Stimulated activated naive B cell treated with anti-CD40 and anti-IgM and Interleukin-4, amounts not matched to agents 10 μg/mL and 1 μg/mL and 100 μg/mL, for 72 hours (primary cell): Measurements from ENCODE around the gene A2ML1.

Experiments used
- ATAC-seq, 2 donors: fragments of 150-1000 bp; cut with Tn5 transposase; replicated peaks; 2 replicates each; pipeline ENCODE4 v1.10.0; 2021; ENCODE audit warnings: moderate library complexity in 1 of 2
- DNase-seq: peaks from one replicate; pipeline ENCODE4 v3.0.0; 2021
- H3K27ac Mint-ChIP-seq: one replicate; pipeline ENCODE4 v1.8.0; 2022; ENCODE audit warnings: mild to moderate bottlenecking, mixed read lengths
- H3K27me3 Mint-ChIP-seq, 2 donors: one replicate each; pipeline ENCODE4 v1.8.0; 2022; ENCODE audit warnings: mixed read lengths in 2 of 2
- H3K36me3 Mint-ChIP-seq, 2 donors: one replicate each; pipeline ENCODE4 v1.8.0; 2022; ENCODE audit warnings: mixed read lengths in 2 of 2, mild to moderate bottlenecking in 1 of 2
- H3K4me1 Mint-ChIP-seq, 2 donors: one replicate each; pipeline ENCODE4 v1.8.0; 2022; ENCODE audit warnings: mixed read lengths in 2 of 2, mild to moderate bottlenecking in 1 of 2
- H3K4me3 Mint-ChIP-seq, 2 donors: one replicate each; pipeline ENCODE4 v1.8.0; 2022; ENCODE audit warnings: mild to moderate bottlenecking in 2 of 2, mixed read lengths in 2 of 2, moderate library complexity in 1 of 2
- H3K9me3 Mint-ChIP-seq, 2 donors: one replicate each; pipeline ENCODE4 v1.8.0; 2022; ENCODE audit warnings: mixed read lengths in 2 of 2, mild to moderate bottlenecking in 1 of 2

The A2ML1 gene

DNA sequence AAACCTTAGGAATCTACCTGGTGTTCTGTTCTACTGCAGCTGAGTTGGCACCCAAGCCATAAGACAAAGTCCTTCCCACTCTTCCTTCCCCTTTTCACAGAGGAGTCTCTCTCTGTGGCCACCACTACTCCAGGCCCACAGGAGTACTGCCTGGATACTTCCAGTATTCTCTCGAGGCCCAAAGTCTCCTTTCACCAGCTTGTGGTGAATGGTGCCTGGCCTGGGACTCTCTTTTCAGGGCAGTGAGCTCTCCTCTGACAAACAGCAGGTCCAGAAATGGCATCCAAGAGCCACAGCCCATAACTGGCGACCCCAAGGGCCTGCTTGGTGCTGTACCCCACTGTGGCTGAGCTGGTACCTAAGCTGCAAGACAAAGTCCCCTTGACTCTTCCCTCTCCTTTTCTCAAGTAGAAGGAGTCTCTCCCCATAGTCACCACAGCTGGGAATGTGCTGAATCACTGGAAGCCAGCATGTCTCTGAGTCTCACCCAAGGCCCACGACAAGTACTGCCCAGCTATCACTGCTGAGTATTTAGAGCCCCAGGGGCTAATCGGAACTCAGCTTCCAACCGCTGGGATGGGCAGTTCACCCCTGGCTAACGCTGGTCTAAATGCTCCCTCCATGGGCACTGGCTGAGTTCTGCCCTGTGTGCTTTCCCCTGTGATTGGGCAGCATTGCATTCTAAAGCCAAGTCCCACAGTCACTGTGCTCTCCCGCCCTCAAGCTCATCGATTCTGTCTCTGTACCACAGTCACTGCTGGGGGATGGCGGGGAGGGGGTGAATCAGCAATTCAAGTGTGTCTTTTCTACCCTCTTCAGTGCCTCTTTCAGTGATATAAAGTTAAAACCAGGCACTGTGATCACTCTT, 6.1 kb downstream of the A2ML1 start:
- H3K4me3 Mint-ChIP-seq = no peak overlapping the region
- H3K9me3 Mint-ChIP-seq = peaks cover 0 to 1% of the 10 kb centered on the region in 2 donors
- peaks cover 0 to 15% of the 10 kb centered on the region in 2 donors for H3K4me1 Mint-ChIP-seq
- no peak overlapping the region for H3K27ac Mint-ChIP-seq
- ATAC-seq = no peak
- peaks cover 0 to 9% of the 10 kb centered on the region in 2 donors for H3K27me3 Mint-ChIP-seq
- H3K36me3 Mint-ChIP-seq = no peaks in the 10 kb centered on the region
- DNase-seq = no peak

DNA sequence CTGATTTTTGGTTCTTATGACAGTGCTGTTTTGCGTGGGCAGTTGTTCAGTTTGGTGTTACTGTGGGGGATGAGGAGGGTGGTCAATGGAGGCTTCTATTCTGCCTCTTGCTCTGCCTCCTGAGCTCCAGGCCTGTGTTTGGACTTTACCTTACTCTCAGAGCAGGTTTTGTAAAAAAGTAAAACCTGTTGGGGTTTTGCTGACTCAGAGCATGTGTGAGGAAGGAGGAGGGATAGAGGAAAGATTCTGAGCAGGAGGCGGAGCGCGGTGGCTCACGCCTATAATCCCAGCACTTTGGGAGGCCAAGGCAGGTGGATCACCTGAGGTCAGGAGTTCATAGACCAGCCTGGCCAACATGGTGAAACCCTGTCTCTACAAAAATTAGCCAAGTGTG, 6.7 kb downstream of the A2ML1 start:
- H3K27ac Mint-ChIP-seq = no peak overlapping the region
- ATAC-seq = no peak
- no peaks in the 10 kb centered on the region for H3K36me3 Mint-ChIP-seq
- H3K27me3 Mint-ChIP-seq = peaks cover 0 to 9% of the 10 kb centered on the region in 2 donors
- peaks cover 0 to 15% of the 10 kb centered on the region in 2 donors for H3K4me1 Mint-ChIP-seq
- no peak for DNase-seq
- no peak overlapping the region for H3K4me3 Mint-ChIP-seq
- H3K9me3 Mint-ChIP-seq = peaks cover 0 to 1% of the 10 kb centered on the region in 2 donors

DNA sequence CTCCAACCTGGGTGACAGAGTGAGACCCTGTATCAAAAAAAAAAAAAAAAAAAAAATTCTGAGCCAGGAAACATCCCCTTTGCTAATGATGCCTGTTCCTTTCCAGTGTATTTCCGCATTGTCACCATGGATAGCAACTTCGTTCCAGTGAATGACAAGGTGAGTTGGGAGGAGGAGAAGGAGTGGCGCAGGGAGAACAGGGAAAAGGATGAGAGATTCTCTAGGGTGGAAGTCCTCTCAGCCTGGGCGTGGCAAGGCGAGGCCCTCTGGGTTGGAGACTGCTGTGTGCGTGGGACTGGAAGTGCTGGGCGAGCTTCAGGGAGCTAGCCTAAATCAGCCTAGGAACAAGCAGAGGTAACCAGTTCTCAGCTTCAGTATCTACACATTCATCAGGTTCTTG, 7.2 kb downstream of the A2ML1 start:
- Mint-ChIP-seq H3K36me3 (no peaks in the 10 kb centered on the region), H3K4me1 (peaks cover 0 to 15% of the 10 kb centered on the region in 2 donors), H3K27ac (no peak overlapping the region), H3K4me3 (no peak overlapping the region), H3K9me3 (peaks cover 0 to 1% of the 10 kb centered on the region in 2 donors), H3K27me3 (peaks cover 0 to 9% of the 10 kb centered on the region in 2 donors)
- no peak for DNase-seq
- no peak for ATAC-seq

DNA sequence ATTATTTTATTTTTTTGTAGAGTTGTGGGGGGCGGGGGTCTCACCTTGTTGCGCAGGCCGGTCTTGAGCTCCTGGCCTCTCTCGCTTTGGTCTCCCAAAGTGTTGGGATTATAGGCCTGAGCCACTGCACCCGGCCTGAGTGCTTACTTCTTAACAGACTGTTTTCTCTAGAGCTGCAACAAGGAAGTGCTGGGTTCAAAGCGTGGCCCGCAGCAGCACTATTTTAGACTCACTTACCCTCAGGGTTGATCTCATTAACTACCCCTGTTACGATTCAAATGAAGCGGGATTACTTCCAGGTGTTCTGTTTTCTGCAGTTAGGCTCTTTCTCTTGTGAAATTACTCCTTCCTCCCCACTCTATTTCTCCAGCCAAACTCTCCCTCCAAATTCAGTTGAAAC, 8.7 kb downstream of the A2ML1 start:
- Mint-ChIP-seq H3K4me3 (no peak overlapping the region), H3K27ac (no peak overlapping the region), H3K4me1 (peaks cover 0 to 15% of the 10 kb centered on the region in 2 donors), H3K9me3 (peaks cover 0 to 1% of the 10 kb centered on the region in 2 donors), H3K36me3 (no peaks in the 10 kb centered on the region), H3K27me3 (peaks cover 4 to 11% of the 10 kb centered on the region in 2 donors)
- DNase-seq (no peak), ATAC-seq (no peak)

DNA sequence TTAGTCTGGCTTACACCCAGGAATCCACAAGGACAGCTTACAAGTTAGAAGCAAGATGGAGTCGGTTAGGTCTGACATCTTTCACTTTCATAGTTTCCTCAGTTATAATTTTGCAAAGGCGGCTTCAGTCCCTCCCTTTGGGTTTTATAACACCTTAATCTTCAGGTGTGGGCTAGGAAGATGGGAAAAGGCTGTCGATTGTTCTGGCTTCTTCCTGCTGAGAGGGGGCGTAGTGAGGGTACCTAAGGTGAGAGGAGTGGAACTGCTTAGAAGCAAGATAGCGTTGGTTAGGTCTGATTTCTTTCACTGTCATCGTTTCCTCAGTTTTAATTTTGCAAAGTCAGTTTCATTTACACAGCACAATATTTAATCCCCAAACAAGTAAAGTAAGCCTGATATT, 10.1 kb downstream of the A2ML1 start:
- no peaks in the 10 kb centered on the region for H3K36me3 Mint-ChIP-seq
- peaks cover 0 to 8% of the 10 kb centered on the region in 2 donors for H3K4me1 Mint-ChIP-seq
- H3K27ac Mint-ChIP-seq = no peak overlapping the region
- H3K9me3 Mint-ChIP-seq = no peaks in the 10 kb centered on the region
- no peak for DNase-seq
- no peak overlapping the region for H3K4me3 Mint-ChIP-seq
- H3K27me3 Mint-ChIP-seq = peaks cover 15 to 16% of the 10 kb centered on the region in 2 donors
- ATAC-seq = no peak

DNA sequence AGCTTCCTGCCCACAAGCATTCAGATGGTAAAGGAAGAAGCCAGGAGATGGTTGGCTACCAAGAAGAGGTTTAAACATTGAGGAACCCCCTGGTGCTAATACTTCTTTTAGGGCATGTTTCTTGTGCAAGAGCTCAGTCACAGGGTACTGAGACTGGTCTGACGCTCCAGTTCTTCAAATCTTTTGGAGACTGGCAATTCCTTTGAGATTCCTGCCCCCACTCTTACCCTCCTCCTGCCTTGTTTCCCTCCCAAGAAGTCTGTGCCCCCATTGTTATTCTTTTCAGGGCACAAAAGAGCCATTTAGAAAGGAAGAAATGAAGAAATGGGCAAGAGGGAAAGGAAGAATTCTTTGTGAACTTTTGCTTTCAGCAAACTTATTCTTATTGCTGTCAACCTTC, 11.8 kb downstream of the A2ML1 start:
- Mint-ChIP-seq H3K27ac (no peak overlapping the region), H3K9me3 (no peaks in the 10 kb centered on the region)
- no peak for DNase-seq

DNA sequence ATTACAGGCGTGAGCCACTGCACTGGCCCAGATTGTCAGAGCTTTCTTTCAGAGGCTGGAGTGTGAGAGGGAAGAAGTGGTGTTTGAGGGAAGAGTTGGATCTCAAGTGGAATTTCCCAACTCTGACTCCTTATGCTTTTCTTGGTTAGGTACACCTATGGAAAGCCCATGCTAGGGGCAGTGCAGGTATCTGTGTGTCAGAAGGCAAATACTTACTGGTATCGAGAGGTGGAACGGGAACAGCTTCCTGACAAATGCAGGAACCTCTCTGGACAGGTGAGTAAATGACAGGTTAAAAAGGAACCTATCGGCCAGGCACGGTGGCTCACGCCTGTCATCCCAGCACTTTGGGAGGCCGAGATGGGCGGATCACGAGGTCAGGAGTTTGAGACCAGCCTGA, 14.9 kb downstream of the A2ML1 start:
- no peaks in the 10 kb centered on the region for H3K9me3 Mint-ChIP-seq
- H3K27ac Mint-ChIP-seq = no peak overlapping the region
- DNase-seq = no peak
- H3K4me1 Mint-ChIP-seq = no peaks in the 10 kb centered on the region
- no peaks in the 10 kb centered on the region for H3K36me3 Mint-ChIP-seq
- H3K4me3 Mint-ChIP-seq = no peak overlapping the region
- ATAC-seq = no peak
- H3K27me3 Mint-ChIP-seq = peaks cover 22 to 27% of the 10 kb centered on the region in 2 donors

More for the DNA sequence above, 11.8 kb downstream of the A2ML1 start:
- Mint-ChIP-seq H3K36me3 (no peaks in the 10 kb centered on the region), H3K27me3 (peaks cover 22 to 27% of the 10 kb centered on the region in 2 donors), H3K4me3 (no peak overlapping the region), H3K4me1 (no peaks in the 10 kb centered on the region)
- ATAC-seq = no peak

DNA sequence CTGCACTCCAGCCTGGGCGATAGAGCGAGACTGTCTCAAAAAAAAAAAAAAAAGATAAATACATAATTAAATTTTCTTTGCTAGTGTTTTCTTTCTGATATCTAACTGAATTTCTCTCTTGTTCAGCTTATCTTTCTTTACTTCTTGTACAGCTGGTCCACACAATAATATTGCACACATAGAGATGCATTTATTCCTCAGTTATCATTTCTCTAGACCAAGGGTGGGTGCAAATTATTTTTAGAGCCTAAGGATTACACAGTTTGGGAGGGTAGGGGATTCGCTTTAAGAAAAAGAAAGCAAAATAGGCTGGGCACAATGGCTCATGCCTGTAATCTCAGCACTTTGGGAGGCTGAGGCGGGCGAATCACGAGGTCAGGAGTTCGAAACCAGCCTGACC, 17.9 kb downstream of the A2ML1 start:
- Mint-ChIP-seq H3K36me3 (no peaks in the 10 kb centered on the region), H3K4me3 (no peak overlapping the region), H3K27me3 (peaks cover 26 to 27% of the 10 kb centered on the region in 2 donors), H3K4me1 (no peaks in the 10 kb centered on the region), H3K27ac (no peak overlapping the region), H3K9me3 (no peaks in the 10 kb centered on the region)
- no peak for ATAC-seq
- DNase-seq = no peak

DNA sequence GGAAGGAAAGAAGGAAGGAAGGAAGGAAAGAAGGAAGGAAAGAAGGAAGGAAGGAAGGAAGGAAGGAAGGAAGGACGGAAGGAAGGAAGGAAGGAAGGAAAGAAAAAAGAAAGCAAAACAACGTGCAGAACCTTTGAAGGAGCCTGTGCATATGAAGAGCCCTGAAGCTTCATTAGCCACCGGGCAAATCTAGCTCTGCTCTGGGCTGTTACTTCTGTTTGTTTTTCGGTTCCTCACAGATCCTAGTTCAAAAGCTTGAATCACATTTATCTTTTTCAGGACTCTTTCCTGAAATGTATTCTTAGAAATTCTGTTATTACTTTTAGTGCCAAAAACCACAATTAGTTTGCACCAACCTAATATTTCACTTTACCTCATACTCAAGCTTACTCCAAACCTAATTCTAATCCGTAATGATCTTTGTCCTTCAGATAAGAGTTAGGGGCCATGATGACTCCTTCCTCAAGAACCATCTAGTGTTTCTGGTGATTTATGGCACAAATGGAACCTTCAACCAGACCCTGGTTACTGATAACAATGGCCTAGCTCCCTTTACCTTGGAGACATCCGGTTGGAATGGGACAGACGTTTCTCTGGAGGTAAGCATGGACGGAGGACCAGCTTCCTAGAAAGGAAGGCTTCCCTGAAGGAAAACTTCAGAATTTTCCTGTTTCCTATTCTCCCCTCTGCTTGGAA, 18.7 kb downstream of the A2ML1 start:
- Mint-ChIP-seq H3K36me3 (no peaks in the 10 kb centered on the region), H3K9me3 (no peaks in the 10 kb centered on the region), H3K27ac (no peak overlapping the region), H3K4me1 (no peaks in the 10 kb centered on the region), H3K27me3 (peaks cover 24 to 27% of the 10 kb centered on the region in 2 donors), H3K4me3 (no peak overlapping the region)
- ATAC-seq (no peak), DNase-seq (no peak)

DNA sequence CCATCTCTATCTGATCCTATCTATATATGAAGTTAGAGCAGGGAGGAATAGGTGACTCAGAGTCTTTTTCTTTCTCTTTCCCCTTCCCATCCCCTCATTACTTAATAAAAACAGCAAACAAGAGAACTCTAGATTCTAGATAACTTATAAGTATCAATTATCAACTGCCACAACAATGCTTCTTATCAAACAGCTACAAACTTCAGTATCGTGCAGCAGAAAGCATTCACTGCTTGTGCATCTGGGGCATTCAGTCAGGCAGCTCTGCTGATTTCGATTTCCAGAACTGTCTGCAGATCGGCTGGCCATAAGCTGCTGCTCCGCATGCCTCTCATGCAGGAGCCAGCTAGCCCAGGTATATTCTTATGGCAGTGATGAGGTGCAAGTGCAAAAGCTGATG, 19.4 kb downstream of the A2ML1 start:
- no peak for ATAC-seq
- H3K27me3 Mint-ChIP-seq = peaks cover 18 to 25% of the 10 kb centered on the region in 2 donors
- H3K4me1 Mint-ChIP-seq = no peaks in the 10 kb centered on the region
- no peak overlapping the region for H3K4me3 Mint-ChIP-seq
- no peaks in the 10 kb centered on the region for H3K9me3 Mint-ChIP-seq
- no peaks in the 10 kb centered on the region for H3K36me3 Mint-ChIP-seq
- H3K27ac Mint-ChIP-seq = no peak overlapping the region
- DNase-seq = no peak

DNA sequence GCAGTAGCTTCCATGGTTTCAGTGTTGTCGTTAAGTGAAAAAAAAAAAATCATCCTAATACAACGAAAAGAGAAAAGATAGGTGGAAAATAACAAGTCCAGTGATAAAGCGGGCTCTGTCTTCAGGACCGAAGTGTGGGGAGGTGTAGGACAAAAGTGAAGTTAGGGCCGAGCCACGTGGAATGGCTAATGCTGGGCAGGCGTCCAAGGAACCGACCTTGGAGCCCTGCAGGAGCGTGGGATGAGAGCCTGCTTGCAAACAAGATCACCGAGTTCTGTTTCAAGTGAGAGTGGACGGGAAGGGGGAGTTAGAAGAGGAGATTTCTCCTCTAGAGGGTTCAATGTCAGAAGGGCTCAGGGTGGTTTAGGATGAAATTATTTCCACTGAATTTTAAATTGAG, 22.2 kb downstream of the A2ML1 start:
- ATAC-seq (no peak), DNase-seq (no peak)
- H3K36me3 Mint-ChIP-seq = no peaks in the 10 kb centered on the region
- H3K27ac Mint-ChIP-seq = no peak overlapping the region
- H3K27me3 Mint-ChIP-seq = peaks cover 7 to 9% of the 10 kb centered on the region in 2 donors
- no peak overlapping the region for H3K4me3 Mint-ChIP-seq
- no peaks in the 10 kb centered on the region for H3K4me1 Mint-ChIP-seq
- no peaks in the 10 kb centered on the region for H3K9me3 Mint-ChIP-seq

DNA sequence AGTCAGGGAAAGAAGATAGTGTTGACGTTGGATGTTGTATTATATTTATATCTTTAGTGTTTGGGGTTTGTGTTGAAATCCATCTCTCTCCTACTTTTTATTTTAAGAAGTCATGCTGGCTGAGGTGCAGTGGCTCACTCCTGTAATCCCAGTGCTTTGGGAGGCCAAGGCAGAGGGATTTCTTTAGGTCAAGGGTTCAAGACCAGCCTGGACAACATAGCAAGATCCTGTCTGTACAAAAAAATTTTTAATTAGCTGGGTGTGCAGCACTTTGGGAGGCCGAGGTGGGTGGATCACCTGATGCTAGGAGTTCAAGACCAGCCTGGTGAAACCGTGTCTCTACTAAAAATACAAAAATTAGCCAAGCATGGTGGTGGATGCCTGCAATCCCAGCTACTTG, 23.9 kb downstream of the A2ML1 start:
- no peak overlapping the region for H3K4me3 Mint-ChIP-seq
- H3K9me3 Mint-ChIP-seq = no peaks in the 10 kb centered on the region
- H3K36me3 Mint-ChIP-seq = no peaks in the 10 kb centered on the region
- ATAC-seq = no peak
- H3K27me3 Mint-ChIP-seq = peaks cover 7 to 9% of the 10 kb centered on the region in 2 donors
- no peak for DNase-seq
- no peaks in the 10 kb centered on the region for H3K4me1 Mint-ChIP-seq
- no peak overlapping the region for H3K27ac Mint-ChIP-seq

DNA sequence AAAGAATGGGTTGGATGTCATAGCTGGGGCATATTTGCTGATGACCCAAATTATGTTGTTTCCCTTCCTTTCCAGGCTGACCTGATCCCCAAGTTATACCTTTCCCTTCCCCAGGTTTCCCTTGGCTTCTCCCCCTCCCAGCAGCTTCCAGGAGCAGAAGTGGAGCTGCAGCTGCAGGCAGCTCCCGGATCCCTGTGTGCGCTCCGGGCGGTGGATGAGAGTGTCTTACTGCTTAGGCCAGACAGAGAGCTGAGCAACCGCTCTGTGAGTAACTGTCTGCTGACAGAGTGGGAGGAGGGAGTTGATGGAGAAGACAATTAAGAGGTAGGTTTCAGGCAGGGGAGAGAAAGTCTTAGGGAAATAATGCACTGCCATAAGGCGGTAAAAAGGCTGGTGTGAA, 25.0 kb downstream of the A2ML1 start:
- DNase-seq (no peak), ATAC-seq (no peak)
- Mint-ChIP-seq H3K4me3 (no peak overlapping the region), H3K27me3 (peaks cover 7 to 9% of the 10 kb centered on the region in 2 donors), H3K4me1 (no peaks in the 10 kb centered on the region), H3K27ac (no peak overlapping the region), H3K9me3 (no peaks in the 10 kb centered on the region), H3K36me3 (no peaks in the 10 kb centered on the region)

DNA sequence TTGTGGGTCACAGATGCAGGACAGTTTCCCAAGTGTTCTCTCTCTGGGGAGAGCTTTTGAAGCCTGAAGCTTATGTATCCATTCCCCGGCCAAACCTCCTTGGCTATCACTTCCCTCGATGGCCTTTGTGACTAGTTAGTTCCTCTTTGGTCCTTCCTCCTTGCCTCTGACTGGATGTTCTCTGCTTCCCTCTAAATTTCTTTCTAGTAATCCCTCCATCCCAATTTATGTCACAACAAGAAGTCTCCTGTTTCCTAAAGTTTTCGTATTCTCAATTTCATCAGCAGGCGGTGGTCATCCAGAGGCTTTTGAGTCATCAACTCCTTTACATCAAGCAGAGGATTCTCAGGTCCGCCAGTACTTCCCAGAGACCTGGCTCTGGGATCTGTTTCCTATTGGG, 27.5 kb downstream of the A2ML1 start:
- Mint-ChIP-seq H3K9me3 (no peaks in the 10 kb centered on the region), H3K27me3 (peaks cover 5 to 7% of the 10 kb centered on the region in 2 donors), H3K4me1 (no peaks in the 10 kb centered on the region), H3K27ac (no peak overlapping the region), H3K36me3 (no peaks in the 10 kb centered on the region), H3K4me3 (no peak overlapping the region)
- DNase-seq (no peak), ATAC-seq (no peak)

DNA sequence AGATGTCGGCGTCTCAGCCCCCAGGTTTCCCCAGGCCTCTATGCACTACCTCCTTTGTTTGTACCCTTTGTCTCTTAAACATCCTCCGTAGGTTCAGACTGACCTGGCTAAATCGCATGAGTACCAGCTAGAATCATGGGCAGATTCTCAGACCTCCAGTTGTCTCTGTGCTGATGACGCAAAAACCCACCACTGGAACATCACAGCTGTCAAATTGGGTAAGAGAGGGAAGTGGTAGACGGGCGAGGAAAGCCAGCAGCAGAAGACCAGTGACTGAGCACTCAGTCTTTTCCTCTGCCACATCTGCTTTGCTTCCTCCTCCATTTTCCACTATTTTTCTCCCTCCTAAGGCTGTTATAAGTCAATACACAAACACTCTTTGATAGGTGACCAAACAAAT, 29.7 kb downstream of the A2ML1 start:
- ATAC-seq (no peak), DNase-seq (no peak)
- Mint-ChIP-seq H3K9me3 (no peaks in the 10 kb centered on the region), H3K4me3 (no peak overlapping the region), H3K4me1 (no peaks in the 10 kb centered on the region), H3K27me3 (peaks cover 0 to 7% of the 10 kb centered on the region in 2 donors), H3K27ac (no peak overlapping the region), H3K36me3 (no peaks in the 10 kb centered on the region)
